Right lobe of liver (tissue), 6 donors: ENCODE results near the gene TMEM88. TPM values are rescaled to one million over a fixed set of nuclear protein-coding genes. Genes with fewer than 3 reads are reported as not detected.
A peak's percentile ranks its signal among the peaks of the same experiment; 100 is the strongest.

ENCODE experiments used
- ATAC-seq, 4 donors: fragments of 200-7000 bp; cut with Tn5 transposase; one replicate each; pipeline ENCODE4 v1.9.1; 2020; ENCODE audit warnings: mild to moderate bottlenecking in 4 of 4, moderate library complexity in 4 of 4
- DNase-seq, 3 donors: peaks; one replicate each; pipeline ENCODE4 v3.0.0-alpha.2; 2020
- H3K27ac ChIP-seq, 3 donors: fragments of 200-600 bp; one replicate each; pipeline ENCODE4 v1.8.0; 2022
- H3K27me3 ChIP-seq, 2 donors: fragments of 200-600 bp; one replicate each; pipeline ENCODE4 v1.8.0; 2022
- H3K36me3 ChIP-seq, 4 donors: fragments of 200-600 bp; sonication (generic) in 1 of 4; one replicate each; pipeline versions ENCODE4 v1.5.1 to v1.8.0; 2017 to 2022; ENCODE audit warnings: control low read depth in 1 of 4
- H3K4me1 ChIP-seq, 4 donors: fragments of 200-600 bp; sonication (generic) in 1 of 4; one replicate each; pipeline versions ENCODE4 v1.5.1 to v1.8.0; 2017 to 2022; ENCODE audit warnings: control low read depth in 1 of 4
- H3K4me3 ChIP-seq, 3 donors: fragments of 200-600 bp; one replicate each; pipeline ENCODE4 v1.8.0; 2022
- H3K9me3 ChIP-seq, 4 donors: fragments of 200-600 bp; sonication (generic) in 1 of 4; one replicate each; pipeline versions ENCODE4 v1.5.1 to v1.8.0; 2017 to 2022; ENCODE audit warnings: control low read depth in 1 of 4
- POLR2A ChIP-seq: fragments of 450-650 bp; IDR thresholded peaks from one replicate; pipeline ENCODE4 v1.6.1; 2017; ENCODE audit warnings: antibody characterized with exemption, mild to moderate bottlenecking
- WGBS: methylation state at CpG from one replicate; pipeline ENCODE4 v1.1.6; 2018; ENCODE audit warnings: low coverage, low lambda C conversion rate; ENCODE audit not compliant: insufficient coverage; ENCODE audit errors: missing lambda C conversion rate; 5-methylcytosine and 5-hydroxymethylcytosine counted together
- intact Hi-C, 2 donors: fragments of 100-400 bp; cut with DNase I; formaldehyde crosslinking; loops; one replicate each; pipeline versions ENCODE4 v1.11.2 to v1.14.1; 2022
- total RNA-seq, 6 experiments: library from RNA; depleted of rRNA in 2 of 6; stranded (reverse); fragments of >200 nt in 2 of 6; fragmentation: NEBNext Ultra II Directional in 3 of 6; extraction: Animal tissue kit (Norgen Biotek cat#: 25700) in 3 of 6; gene quantifications; one replicate each; pipeline versions ENCODE4 v1.1.0 to v1.2.4, GENCODE V29; 2016 to 2023
- TF ChIP-seq, protein P1 (sequence below), 4 donors: fragments of 200-600 bp in 3 of 4; fragments of 450-650 bp in 1 of 4; IDR thresholded peaks; one replicate each; pipeline versions ENCODE4 v1.5.1 to v1.8.0; 2016 to 2022; ENCODE audit warnings: antibody characterized with exemption in 4 of 4, mild to moderate bottlenecking in 2 of 4
- donor health status: DM: no; HTN: yes; CAD: no.
- donor health status: DM: no; HTN: no; CAD: no.
- donor health status: DM: no; HTN: no; CAD: no.
- donor health status: DM: no; HTN: yes; CAD: no.
- donor health status: DM: no; HTN: yes; CAD: no.

Gene TMEM88
- total RNA-seq, 6 experiments from 2014 or later, result 0.74 to 2.4 (median 1.2) TPM

DNA sequence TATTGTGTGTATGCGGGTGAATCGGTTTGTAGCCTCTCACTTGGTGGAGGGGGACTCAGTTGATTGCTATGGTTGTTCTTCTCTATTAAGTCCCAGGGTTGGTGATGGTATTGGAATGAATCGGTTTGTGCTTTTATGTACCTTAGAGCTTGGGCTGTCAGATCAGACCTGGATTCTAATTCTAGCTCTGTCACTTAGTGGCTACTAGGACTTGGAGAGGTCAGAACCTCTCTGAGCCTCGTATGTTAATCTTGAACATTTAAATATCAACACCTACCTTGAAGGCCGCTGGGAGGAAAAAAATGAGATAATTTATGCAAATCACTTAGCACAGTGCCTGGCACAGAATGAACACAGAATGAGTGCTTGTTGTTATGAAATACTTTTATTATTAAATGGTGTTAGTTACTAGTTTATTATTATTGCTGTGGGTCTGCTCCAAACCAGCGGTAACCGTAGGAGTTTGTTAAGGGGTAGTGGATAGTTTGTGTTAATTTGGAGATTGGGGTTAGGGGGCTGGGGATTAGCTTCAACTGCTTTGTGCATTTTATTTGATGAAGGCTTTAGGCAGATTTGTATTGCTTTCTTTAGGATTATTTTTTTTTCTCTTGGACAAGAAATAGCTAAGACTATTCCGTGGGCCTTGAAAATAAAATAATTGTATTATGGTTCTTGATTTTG, 17.3 kb upstream of the TMEM88 start:
- ATAC-seq (no peak), DNase-seq (no peak)
- TF ChIP-seq POLR2A, result no peak
- TF ChIP-seq, protein P1, sequence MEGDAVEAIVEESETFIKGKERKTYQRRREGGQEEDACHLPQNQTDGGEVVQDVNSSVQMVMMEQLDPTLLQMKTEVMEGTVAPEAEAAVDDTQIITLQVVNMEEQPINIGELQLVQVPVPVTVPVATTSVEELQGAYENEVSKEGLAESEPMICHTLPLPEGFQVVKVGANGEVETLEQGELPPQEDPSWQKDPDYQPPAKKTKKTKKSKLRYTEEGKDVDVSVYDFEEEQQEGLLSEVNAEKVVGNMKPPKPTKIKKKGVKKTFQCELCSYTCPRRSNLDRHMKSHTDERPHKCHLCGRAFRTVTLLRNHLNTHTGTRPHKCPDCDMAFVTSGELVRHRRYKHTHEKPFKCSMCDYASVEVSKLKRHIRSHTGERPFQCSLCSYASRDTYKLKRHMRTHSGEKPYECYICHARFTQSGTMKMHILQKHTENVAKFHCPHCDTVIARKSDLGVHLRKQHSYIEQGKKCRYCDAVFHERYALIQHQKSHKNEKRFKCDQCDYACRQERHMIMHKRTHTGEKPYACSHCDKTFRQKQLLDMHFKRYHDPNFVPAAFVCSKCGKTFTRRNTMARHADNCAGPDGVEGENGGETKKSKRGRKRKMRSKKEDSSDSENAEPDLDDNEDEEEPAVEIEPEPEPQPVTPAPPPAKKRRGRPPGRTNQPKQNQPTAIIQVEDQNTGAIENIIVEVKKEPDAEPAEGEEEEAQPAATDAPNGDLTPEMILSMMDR (IDR thresholded peaks at IDR 0.05), result no peak
- intact Hi-C loops, result no loop called here
- Histone ChIP-seq H3K27ac (peak overlapping the region; percentile 97 to 99 (median 97)), H3K4me1 (peaks cover 0 to 50% (median 5%) of the 10 kb centered on the region in 4 donors), H3K4me3 (peak overlapping the region in 2 of 3 donors; percentile 70 to 73), H3K27me3 (no peaks in the 10 kb centered on the region), H3K36me3 (no peaks in the 10 kb centered on the region), H3K9me3 (no peaks in the 10 kb centered on the region)
- WGBS, result 3% methylated on average over 8 of the region's 8 CpGs

DNA sequence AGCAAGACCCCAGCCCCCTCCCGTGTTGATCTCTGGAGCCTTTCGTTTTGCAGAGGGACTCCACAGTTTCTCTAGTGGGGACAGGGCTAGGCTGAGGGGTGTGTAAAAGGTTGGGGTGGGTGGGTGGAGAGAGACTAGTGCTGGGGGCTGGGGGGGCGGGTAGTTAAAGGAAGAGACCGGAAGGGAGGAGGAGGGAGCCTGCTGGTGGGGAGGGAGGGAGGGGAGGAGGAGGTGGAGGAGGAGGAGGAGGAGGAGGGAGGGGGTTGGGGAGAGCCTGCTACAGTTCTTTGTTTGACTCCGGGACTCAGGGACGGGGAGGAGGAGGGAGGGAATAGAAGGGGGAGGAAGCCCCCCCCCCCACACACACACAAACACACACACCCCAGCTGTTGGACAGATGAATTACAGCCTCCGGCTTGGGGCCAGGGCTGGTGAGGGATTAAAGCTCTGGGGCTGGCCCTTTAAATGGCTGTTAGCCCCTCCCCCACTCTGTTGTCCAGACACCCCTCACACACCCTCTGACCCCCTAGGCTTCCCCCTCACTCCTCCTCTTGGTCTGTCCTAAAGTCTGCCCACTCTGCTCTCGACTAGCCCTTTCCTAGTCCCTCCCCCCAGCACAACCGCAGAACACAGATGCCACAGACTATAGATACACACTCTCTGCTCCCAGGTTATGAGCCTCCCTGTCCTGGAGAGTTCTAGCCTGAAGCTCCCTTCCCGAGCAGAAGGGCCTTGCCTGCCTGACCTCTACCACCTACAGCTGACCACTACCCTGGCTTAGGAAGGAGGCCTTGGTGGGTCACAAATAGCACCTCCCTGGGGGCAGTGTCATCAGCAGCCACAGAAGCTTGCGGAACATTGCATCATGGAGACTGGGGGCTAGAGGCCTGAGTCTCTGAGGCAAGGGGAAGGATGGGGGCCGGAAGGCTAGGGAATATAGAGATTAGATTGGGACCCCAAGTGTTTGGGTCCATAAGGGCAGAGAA, 16.5 kb upstream of the TMEM88 start:
- Histone ChIP-seq H3K4me1 (peaks cover 0 to 47% (median 5%) of the 10 kb centered on the region in 4 donors), H3K27ac (peak overlapping the region in 2 of 3 donors; percentile 97 to 99), H3K4me3 (peak overlapping the region in 2 of 3 donors; percentile 70 to 73), H3K27me3 (no peaks in the 10 kb centered on the region), H3K9me3 (no peaks in the 10 kb centered on the region), H3K36me3 (no peaks in the 10 kb centered on the region)
- 2% methylated on average over 9 of the region's 12 CpGs for WGBS
- peak in 1 of 3 donors; percentile 67 for DNase-seq
- TF ChIP-seq, protein P1 (IDR thresholded peaks at IDR 0.05), result no peak
- TF ChIP-seq POLR2A, result no peak
- intact Hi-C loops, result no loop called here
- no peak for ATAC-seq

GRCh38 chr17:7839190-7839875, 15.5 kb upstream of the TMEM88 start:
- H3K9me3 ChIP-seq, result no peaks in the 10 kb centered on the region
- intact Hi-C loops, result no loop called here
- peaks cover 0 to 43% (median 5%) of the 10 kb centered on the region in 4 donors for H3K4me1 ChIP-seq
- peak overlapping the region in 2 of 3 donors; percentile 31 to 47 for H3K27ac ChIP-seq
- no peaks in the 10 kb centered on the region for H3K27me3 ChIP-seq
- no peak for ATAC-seq
- no peaks in the 10 kb centered on the region for H3K36me3 ChIP-seq
- H3K4me3 ChIP-seq, result no peak overlapping the region
- TF ChIP-seq, protein P1 (IDR thresholded peaks at IDR 0.05), result no peak
- no peak for TF ChIP-seq POLR2A
- DNase-seq, result peak in 2 of 3 donors; percentile 29 to 60
- WGBS, result 0% methylated on average over 1 of the region's 6 CpGs

- WGBS, result 56% methylated on average over 2 of the region's 2 CpGs
- ATAC-seq, result no peak
- no peak for DNase-seq
- H3K27me3 ChIP-seq, result no peaks in the 10 kb centered on the region
- no peaks in the 10 kb centered on the region for H3K36me3 ChIP-seq
- no peaks in the 10 kb centered on the region for H3K9me3 ChIP-seq
- peak overlapping the region in 1 of 3 donors; percentile 47 for H3K27ac ChIP-seq
- TF ChIP-seq POLR2A, result no peak
- TF ChIP-seq, protein P1 (IDR thresholded peaks at IDR 0.05), result no peak
- H3K4me1 ChIP-seq, result peaks cover 0 to 38% (median 5%) of the 10 kb centered on the region in 4 donors
- no peak overlapping the region for H3K4me3 ChIP-seq
- intact Hi-C loops, result no loop called here
These were observed 15.0 kb upstream of the TMEM88 start for GRCh38 chr17:7839876-7840261.
